GM18505 (cell line): ENCODE results near the gene LRRC51.

Experiments used
- ATAC-seq: cut with Tn5 transposase; IDR thresholded peaks from one replicate; pipeline ENCODE4 v1.9.1; 2021; ENCODE audit not compliant: unreplicated experiment
- POLR2A ChIP-seq: IDR thresholded peaks from 4 replicates; pipeline ENCODE4 v1.6.1; 2011; ENCODE audit warnings: borderline replicate concordance; ENCODE audit not compliant: insufficient read depth, insufficient read length; ENCODE audit errors: extremely low read depth

Gene LRRC51

DNA sequence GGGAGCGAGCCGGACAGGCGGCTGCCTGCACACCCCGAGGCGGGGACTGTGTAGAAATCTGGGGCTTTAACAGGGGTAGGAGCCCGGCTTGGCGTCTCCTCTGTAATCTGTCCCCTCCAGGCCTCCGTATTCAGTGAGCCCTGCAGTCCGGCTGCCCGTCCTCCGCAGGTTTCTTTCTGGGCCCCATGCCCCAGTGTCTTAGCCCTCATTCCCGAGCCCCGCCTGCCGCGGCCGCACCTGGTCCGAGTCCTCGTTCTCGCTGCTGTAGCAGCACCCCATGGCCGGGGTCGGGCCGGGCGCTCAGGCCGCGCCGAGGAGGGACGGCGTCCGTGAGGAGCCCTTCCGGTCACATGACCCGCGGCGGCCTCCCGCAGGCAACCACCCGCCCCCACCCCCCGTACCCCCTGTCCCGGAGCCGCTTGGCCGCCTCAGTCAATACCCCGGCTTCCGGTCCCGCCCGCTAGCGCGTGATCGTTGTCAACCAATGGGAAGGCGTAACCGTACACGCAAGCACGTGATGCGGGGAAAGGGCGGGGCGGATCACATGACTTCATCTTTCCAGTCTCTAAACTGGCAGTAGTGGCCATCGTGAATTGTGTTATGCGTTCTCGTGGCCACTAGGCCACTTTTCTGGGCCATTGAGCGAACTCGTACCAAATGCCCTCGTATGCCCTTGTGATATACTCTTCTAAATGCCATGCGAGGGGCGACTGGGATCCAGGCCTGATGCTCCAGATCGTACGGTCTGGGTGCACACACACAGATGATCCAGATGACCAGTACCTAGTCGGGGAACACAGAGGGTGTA lies 22.5 kb downstream of the LRRC51 start, which contains the start of gene LAMTOR1:
Gene LAMTOR1, minus strand, starts transcription at position 352 of the 808 bp plus-strand sequence. Its CDS starts 73 bp downstream, at position 279.
- peak; percentile 93 for TF ChIP-seq POLR2A
- ATAC-seq: peak; percentile 85

DNA sequence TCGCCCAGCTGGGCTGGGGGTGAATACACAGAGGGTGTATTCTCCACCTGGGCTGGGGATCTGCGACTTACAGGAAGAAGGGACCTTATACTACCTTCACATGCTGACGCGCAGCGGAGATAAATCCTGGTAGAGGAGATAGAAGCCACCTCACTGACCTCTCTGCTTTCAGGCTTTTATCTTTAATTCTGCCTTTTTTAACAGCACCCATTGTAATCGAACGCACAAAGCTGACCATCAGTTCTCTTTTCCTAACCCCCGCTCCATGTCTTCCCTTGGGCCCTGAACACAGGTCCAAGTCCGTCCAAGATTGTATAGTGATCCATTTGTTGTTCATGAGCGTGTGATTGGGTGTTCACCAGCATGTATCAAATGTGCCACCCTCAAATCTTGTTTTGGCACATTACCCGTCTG lies 23.1 kb downstream of the LRRC51 start:
- TF ChIP-seq POLR2A: no peak
- no peak for ATAC-seq

DNA sequence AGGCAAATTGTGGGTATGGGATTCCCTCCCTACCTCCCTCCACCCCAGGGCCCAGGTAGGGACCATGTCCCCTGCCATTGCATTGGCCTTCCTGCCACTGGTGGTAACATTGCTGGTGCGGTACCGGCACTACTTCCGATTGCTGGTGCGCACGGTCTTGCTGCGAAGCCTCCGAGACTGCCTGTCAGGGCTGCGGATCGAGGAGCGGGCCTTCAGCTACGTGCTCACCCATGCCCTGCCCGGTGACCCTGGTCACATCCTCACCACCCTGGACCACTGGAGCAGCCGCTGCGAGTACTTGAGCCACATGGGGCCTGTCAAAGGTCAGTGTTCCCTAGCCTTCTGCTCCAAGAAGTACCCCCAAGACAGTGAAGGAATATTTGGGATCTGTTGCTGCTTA lies 25.2 kb downstream of the LRRC51 start, which contains the start of gene TOMT:
Gene TOMT, plus strand, starts transcription at position 37 of the 400 bp plus-strand sequence. Its CDS starts 28 bp downstream, at position 65.
- ATAC-seq: no peak
- no peak for TF ChIP-seq POLR2A

DNA sequence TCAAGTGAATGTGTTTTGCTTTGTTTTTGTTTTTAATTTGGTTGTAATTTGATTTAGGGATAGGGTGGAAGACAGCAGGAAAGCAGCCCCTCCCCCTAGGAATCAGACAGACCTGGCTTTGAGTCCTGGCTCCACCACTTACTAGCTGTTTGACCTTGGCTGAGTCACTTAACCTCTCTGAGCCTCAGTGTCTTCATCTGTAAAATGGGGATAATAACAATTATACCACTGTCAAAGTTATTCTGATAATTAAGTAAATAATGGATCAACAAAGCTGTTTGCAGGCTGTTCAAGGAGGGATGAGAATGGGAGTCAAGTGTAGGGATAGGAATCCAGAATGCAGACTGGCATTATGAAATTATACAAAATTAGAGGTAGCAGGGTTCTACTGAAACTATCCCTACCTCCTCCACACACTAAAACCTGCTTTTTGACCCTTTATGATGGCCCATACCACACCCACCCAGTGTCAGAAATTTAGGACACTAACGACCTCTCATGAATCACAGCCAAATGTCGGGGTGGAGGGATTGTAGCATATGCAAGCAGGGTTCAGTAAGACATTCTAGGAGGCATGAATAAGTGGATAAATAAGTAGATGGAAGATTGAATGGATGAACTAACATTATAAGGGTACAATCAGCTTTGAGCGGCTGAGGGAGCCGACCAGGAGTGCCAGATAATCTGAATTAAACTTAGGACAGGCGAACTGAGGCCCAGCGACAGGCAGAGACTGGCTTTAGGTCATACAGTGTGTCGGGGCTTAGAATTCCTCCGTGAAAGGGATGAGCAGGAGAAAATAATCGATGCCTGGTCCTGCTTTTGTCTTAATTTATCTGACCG lies 30.9 kb downstream of the LRRC51 start:
- no peak for TF ChIP-seq POLR2A
- ATAC-seq: peak; percentile 6

DNA sequence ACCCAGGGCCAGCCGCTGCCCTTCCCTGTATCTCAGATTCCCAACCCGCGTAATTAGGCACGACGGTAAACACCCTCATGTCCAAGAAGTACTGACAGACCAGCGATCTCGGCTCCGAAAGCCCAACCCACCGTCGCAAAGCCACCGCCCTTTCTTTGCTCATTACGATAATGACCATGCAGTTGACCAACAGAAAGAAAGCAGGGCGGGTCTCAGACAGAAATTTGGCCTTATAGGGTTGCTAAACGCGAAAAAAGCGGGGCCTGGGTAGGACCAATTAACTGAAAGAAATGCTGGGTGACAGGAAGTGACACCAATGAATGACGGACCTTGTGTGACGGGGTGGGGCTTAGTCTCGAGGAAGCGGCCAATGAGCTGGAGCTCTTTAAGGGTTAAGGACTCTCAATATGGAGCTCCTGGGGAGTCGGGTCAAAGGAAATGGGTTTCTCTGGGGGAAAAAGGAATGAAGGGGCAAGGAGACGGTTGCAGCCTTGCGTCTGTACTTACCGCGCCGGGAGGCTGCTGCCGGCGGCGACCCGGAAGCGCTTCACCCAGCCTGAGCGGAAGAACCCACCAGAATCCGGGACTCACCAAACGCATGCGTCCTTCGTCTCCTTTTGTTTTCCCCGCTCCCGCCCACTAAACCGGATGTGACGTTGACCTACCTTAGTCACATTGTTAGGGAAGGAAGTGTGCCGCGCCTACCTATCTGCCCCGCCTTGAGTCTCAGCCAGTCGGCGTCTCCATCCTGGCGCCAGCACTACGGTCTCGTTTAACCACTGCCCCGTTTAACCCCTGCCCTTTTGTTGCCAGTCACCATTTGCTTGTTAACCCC lies 31.7 kb downstream of the LRRC51 start, which contains the start of gene ANAPC15:
Gene ANAPC15, minus strand, starts transcription at position 553 of the 835 bp plus-strand sequence. CDS start 1,419 bp downstream, outside the sequence.
- TF ChIP-seq POLR2A: peak; percentile 99
- ATAC-seq: peak; percentile 72

DNA sequence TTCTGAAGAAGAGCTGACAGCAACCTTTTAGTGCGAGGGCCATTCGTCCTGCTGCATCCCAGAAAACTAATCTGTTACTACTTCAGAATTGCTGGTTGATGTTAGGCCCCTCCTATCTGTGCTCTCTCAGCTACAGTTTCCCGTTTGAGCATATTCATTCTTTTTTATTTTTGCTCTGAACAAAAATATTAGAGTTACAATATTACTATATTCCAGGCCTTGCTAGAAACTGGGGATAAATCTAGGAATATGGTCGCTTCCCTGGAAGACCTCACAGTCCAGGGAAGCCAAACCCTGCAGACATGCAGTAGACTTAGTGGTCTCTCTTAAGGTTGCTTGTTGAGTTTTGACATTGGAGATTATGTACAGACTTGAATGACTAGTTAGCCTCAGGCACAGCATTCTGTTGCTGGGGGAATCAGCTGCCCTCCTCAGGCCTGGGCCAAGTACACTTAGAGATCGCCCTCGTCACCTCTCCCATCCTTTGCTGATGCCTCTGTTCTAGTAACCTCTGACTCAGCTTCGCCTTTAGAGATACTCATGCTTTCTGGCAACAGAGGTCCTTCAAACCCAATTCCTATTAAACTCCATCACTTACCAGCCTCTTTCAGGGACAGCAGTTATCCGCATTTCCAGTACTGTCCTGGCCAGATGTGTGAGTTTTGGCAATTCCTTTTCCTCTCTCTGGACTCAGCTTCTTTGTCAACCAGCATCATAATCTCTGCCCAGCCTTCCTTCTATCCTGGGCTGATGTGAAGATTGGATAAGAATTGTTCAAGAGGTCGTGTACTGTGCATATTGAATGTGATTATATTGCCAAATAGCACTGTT lies 32.5 kb downstream of the LRRC51 start:
- ATAC-seq: no peak
- no peak for TF ChIP-seq POLR2A

DNA sequence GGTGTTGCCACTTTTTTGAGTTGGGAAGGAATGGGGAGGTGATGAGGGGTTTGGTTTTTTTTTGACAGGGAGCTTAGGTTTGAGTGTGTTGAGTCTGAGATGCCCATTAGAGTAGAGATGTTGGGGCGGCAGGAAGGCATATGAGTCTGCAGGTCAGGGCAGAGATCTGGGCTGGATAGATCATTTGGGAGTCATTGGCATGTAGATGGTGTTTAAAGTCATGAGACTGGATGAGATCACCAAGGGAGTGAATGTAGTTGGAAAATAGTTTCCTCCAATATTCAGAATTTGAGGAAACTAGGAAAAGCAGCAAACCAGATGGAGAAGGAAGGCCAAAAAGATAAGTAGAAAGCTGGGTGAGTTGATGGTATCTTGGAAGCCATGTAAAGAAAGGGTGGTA lies 33.9 kb downstream of the LRRC51 start:
- no peak for ATAC-seq
- no peak for TF ChIP-seq POLR2A

DNA sequence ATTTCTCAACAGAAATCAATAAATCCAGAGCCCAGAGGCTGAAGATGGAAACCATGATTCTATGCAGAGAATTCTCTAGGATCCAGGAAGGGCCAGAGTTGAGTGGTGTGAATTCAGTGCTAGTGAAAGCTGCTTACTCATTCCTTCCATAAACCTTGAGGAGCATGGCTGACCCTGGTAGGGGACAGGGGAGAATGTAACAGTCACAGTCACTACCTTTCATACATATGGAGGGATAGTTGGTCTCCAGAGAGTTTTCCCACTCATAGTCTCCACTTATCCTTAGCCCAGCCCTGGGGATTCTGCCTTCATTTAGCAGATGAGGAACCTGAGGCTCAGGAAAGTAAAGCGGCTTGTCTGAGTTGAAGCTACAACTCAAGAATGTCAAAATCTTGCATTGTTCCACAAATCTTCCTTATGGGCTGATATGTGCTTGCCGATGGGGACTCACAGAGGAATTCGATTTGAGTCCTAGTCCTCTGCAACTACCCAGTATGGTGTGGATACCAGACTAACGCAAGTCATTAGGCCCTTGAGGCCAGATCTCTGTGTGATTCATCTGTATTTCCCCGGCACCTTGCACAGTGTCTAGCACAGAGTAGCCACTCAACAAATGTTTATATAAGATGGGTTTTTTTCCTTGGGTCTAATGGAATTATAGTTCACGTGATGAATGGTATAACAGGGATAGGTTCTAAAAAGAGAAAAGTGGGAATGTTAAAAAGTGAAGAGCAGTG lies 35.5 kb downstream of the LRRC51 start:
- TF ChIP-seq POLR2A: no peak
- ATAC-seq: no peak

DNA sequence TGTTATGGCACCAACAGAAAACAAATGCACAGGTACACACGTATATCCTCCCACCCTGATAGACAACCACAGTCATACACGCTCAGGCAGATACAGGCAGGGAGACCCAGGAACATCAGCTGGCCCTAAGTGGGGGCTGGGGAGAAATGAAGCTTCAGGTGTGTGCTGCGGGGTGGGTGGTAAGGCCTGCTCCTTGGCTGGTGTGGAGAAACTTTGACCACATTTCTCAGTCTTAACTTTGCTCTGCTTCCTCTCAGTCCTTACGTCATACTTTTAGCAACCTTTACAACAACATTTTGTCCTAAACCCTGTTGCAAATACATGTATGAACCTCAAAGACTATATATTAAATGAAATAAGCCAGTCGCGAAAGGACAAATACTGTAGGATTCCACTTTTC lies 38.5 kb downstream of the LRRC51 start:
- ATAC-seq: no peak
- no peak for TF ChIP-seq POLR2A

DNA sequence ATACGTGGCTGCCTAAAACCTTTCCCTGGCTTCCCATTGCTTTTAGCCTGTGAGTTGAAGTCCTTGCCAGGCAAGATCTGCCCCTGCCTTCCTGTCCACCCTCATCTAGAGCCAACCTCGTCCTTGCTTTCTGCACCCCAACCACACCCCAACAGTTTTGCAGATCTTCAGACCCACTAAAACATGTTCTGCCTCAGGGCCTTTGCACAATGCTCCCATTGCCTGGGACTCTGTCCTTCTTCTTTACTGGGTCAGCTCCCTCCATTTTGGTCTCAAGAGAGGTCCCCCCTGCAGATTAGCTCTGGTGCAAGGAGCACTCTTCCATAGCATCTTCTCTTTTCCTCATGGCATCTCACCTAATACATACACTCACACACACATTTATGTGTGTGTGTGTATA lies 40.3 kb downstream of the LRRC51 start:
- no peak for TF ChIP-seq POLR2A
- ATAC-seq: no peak

DNA sequence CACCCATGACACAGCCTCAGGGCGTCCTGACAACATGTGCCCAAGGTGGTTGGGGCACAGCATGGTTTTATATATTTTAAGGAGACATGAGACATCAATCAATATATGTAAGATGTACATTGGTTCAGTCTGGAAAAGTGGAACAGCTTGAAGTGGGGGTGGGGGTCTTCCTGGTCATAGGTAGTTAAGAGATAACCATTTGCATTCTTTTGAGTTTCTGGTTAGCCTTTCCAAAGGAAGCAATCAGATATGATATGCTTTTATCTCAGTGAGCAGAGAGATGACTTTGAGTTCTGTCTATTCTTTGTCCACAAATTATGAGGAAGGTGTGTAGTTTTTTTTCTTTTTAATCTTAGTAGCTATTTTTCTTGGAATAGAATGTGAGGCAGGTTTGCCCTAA lies 42.0 kb downstream of the LRRC51 start:
- TF ChIP-seq POLR2A: no peak
- ATAC-seq: no peak
